ENCODE measurements around the gene GPR137. TPM values are rescaled to one million over a fixed set of nuclear protein-coding genes. Genes with fewer than 3 reads are reported as not detected.
A peak's percentile ranks its signal among the peaks of the same experiment; 100 is the strongest.

The GPR137 gene
- total RNA-seq, 1 donor from 2014 or later = 52.5 TPM

DNA sequence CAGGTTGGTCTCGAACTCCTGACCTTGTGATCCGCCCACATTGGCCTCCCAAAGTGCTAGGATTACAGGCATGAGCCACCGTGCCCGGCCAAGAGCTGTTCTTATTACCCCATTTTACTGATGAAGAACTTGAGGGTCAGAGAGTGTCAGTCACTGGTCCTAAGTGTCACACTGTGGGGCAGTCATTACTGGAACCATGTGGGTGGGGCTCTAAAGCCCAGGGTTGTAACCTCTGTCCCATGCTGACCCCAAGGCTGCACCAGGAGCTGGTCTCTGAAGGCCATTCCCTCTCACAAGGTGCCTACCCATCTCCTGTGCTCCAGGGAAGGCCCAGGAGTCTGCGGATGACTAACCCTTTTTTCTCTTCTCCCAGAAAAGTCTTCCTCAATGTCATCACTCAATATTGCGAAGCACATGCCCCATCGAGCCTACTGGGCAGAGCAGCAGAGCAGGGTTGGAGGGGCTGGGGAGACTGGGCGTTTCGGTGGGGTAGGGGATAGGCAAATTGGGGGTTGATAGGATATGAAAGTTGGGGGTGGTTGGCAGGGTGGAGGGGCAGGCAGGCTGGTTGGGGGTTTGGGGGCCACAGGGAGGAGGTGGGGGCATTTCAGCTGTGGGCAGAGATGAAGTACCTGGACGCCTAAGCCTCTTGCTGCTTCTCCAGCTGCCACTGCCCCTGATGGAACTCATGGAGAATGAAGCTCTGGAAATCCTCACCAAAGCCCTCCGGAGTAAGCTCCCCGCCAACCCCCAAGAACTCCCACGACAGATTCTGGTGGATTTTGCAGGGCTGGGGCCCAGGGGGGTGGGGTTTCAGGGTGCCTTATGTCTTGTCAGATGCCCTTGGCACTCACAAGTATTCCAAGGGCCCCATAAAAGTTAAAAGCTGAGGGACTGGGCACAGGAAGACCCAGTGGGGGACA lies 17.7 kb downstream of the GPR137 start:
- DNase-seq = no peak
- Mint-ChIP-seq H3K36me3 (ENCODE audit: unreplicated experiment) (no peaks in the 10 kb centered on the region), H3K9me3 (ENCODE audit: unreplicated experiment) (peaks cover 4% of the 10 kb centered on the region), H3K27ac (ENCODE audit: unreplicated experiment) (no peak overlapping the region), H3K4me1 (ENCODE audit: low read depth, unreplicated experiment) (peaks cover 4% of the 10 kb centered on the region), H3K4me3 (ENCODE audit: unreplicated experiment) (peak overlapping the region; percentile 84), H3K27me3 (ENCODE audit: unreplicated experiment) (peaks cover 16% of the 10 kb centered on the region)
- TF ChIP-seq, protein P1, sequence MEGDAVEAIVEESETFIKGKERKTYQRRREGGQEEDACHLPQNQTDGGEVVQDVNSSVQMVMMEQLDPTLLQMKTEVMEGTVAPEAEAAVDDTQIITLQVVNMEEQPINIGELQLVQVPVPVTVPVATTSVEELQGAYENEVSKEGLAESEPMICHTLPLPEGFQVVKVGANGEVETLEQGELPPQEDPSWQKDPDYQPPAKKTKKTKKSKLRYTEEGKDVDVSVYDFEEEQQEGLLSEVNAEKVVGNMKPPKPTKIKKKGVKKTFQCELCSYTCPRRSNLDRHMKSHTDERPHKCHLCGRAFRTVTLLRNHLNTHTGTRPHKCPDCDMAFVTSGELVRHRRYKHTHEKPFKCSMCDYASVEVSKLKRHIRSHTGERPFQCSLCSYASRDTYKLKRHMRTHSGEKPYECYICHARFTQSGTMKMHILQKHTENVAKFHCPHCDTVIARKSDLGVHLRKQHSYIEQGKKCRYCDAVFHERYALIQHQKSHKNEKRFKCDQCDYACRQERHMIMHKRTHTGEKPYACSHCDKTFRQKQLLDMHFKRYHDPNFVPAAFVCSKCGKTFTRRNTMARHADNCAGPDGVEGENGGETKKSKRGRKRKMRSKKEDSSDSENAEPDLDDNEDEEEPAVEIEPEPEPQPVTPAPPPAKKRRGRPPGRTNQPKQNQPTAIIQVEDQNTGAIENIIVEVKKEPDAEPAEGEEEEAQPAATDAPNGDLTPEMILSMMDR (IDR thresholded peaks at IDR 0.05; ENCODE audit: partially characterized antibody, unreplicated experiment) = no peak

DNA sequence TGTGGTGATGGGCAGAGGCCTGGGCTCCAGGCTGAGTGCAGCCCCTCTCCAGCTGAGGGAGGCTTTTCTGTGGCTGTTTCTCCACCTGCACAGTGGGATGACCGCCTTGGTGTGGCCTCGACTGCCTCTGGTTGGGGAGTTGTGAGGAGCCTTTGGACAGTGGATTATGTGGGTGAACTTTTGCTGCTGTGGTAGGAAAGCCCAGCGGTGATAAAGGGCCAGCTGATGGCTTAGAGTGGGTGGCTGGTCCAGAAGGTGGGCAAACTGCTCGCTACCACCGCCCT lies 18.3 kb downstream of the GPR137 start:
- Mint-ChIP-seq H3K36me3 (ENCODE audit: unreplicated experiment) (no peaks in the 10 kb centered on the region), H3K9me3 (ENCODE audit: unreplicated experiment) (peaks cover 4% of the 10 kb centered on the region), H3K4me3 (ENCODE audit: unreplicated experiment) (peak overlapping the region; percentile 84), H3K27me3 (ENCODE audit: unreplicated experiment) (peaks cover 11% of the 10 kb centered on the region), H3K4me1 (ENCODE audit: low read depth, unreplicated experiment) (peaks cover 4% of the 10 kb centered on the region), H3K27ac (ENCODE audit: unreplicated experiment) (no peak overlapping the region)
- DNase-seq = no peak
- TF ChIP-seq, protein P1 (IDR thresholded peaks at IDR 0.05; ENCODE audit: partially characterized antibody, unreplicated experiment) = no peak

DNA sequence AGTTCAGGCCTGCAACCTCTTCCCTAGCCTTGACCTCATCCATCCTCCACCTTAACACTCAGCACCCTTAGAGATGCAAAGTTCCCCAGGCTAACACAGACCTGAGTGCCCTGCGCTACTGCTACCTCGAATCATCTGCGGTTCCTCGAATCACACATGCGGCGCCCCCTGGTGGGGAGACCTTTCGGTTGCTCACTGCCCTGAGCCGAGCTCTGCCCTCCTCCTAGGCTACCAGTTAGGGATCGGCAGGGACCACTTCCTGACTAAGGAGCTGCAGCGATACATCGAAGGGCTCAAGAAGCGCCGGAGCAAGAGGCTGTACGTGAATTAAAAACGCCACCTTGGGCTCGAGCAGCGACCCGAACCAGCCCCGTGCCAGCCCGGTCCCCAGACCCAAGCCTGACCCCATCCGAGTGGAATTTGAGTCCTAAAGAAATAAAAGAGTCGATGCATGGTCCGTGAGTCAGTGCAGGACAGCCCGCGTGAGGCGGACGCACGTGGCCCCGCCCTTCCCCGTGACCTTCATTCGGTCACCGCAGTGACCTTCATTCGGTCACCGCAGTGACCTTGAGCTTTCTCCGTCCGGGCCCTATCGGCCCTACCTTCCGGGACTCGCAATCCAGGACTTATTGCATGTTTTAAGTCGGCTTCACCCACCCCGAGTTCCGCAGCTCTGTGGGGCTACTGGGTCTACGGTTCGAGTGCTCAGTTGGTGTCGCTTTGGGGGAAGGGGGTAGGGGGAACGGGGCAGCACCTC lies 18.8 kb downstream of the GPR137 start:
- Mint-ChIP-seq H3K4me3 (ENCODE audit: unreplicated experiment) (peak overlapping the region; percentile 84), H3K36me3 (ENCODE audit: unreplicated experiment) (no peaks in the 10 kb centered on the region), H3K27ac (ENCODE audit: unreplicated experiment) (no peak overlapping the region), H3K4me1 (ENCODE audit: low read depth, unreplicated experiment) (peaks cover 4% of the 10 kb centered on the region), H3K9me3 (ENCODE audit: unreplicated experiment) (peaks cover 4% of the 10 kb centered on the region), H3K27me3 (ENCODE audit: unreplicated experiment) (peaks cover 10% of the 10 kb centered on the region)
- DNase-seq = peak; percentile 98
- TF ChIP-seq, protein P1 (IDR thresholded peaks at IDR 0.05; ENCODE audit: partially characterized antibody, unreplicated experiment) = peak; percentile 93

DNA sequence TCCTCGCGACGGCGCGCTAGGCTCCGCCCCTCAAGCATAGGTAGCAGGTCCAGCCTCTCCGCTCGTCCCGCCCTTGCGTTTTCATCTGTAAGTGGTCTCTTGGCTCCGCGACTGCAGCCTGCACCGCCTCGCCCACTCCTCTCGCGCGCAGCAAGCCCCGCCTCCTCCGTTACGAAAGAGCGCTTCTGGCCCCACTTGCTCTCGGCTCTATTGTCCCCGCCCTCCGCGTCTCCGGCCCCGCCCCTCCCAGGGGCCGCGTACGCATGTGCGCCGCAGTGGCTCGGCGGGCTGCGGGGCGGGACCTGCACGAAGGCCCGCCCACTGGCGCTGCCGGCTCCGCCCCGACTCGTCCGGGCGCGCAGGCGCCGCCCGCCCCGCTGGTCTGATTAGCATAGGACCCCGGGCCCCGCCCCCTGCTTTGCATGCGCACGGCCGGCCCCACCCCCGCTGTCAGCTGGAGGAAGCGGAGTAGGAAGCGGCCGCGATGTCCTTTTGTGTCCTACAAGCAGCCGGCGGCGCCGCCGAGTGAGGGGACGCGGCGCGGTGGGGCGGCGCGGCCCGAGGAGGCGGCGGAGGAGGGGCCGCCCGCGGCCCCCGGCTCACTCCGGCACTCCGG lies 19.5 kb downstream of the GPR137 start, which contains the start of gene ESRRA:
Gene ESRRA, plus strand, starts transcription at position 450 of the 616 bp plus-strand sequence. CDS start 1,656 bp downstream, outside the sequence.
- Mint-ChIP-seq H3K27ac (ENCODE audit: unreplicated experiment) (peak within 1 kb of the TSS; percentile 62), H3K36me3 (ENCODE audit: unreplicated experiment) (no peaks in the 10 kb centered on the region), H3K27me3 (ENCODE audit: unreplicated experiment) (peaks cover 9% of the 10 kb centered on the region), H3K4me1 (ENCODE audit: low read depth, unreplicated experiment) (peaks cover 4% of the 10 kb centered on the region), H3K9me3 (ENCODE audit: unreplicated experiment) (peaks cover 4% of the 10 kb centered on the region), H3K4me3 (ENCODE audit: unreplicated experiment) (peak within 1 kb of the TSS; percentile 91)
- DNase-seq = peak; percentile 100
- TF ChIP-seq, protein P1 (IDR thresholded peaks at IDR 0.05; ENCODE audit: partially characterized antibody, unreplicated experiment) = no peak

All from glutamatergic neuron (in vitro differentiated cells).